Heart left ventricle (tissue), 16 donors: Measurements from ENCODE around the gene TCEANC2. TPM values are rescaled to one million over a fixed set of nuclear protein-coding genes. Genes with fewer than 3 reads are reported as not detected.
"Not testable (repeated sequence)": the region's sequence is repeated elsewhere in the genome, so short reads cannot be mapped to it uniquely, and the experiment has no call there.

Experiments used
- ATAC-seq, 4 donors: fragments of 200-7000 bp; cut with Tn5 transposase; one replicate each; pipeline ENCODE4 v1.9.1; 2020 to 2022; ENCODE audit warnings: moderate library complexity in 4 of 4, mild to moderate bottlenecking in 3 of 4, moderate number of reproducible peaks in 1 of 4
- DNase-seq, 5 donors: peaks; one replicate each; pipeline ENCODE4 v3.0.0-alpha.2; 2020
- H3K27ac ChIP-seq, 12 donors: fragments of 200-600 bp; sonication (generic) in 4 of 12; one replicate each; pipeline versions ENCODE4 v1.5.0 to v1.8.0; 2016 to 2022; ENCODE audit warnings: mild to moderate bottlenecking in 2 of 12
- H3K27me3 ChIP-seq, 9 donors: fragments of 200-600 bp; sonication (generic) in 2 of 9; one replicate each; pipeline versions ENCODE4 v1.5.1 to v1.8.0; 2016 to 2022; ENCODE audit warnings: mild to moderate bottlenecking in 3 of 9
- H3K36me3 ChIP-seq, 9 donors: fragments of 200-600 bp; sonication (generic) in 2 of 9; one replicate each; pipeline versions ENCODE4 v1.5.0 to v1.8.0; 2018 to 2022; ENCODE audit warnings: mild to moderate bottlenecking in 2 of 9
- H3K4me1 ChIP-seq, 12 donors: fragments of 200-600 bp; sonication (generic) in 4 of 12; one replicate each; pipeline versions ENCODE4 v1.5.0 to v1.8.0; 2016 to 2022; ENCODE audit warnings: mild to moderate bottlenecking in 3 of 12
- H3K4me3 ChIP-seq, 12 donors: fragments of 200-600 bp; sonication (generic) in 4 of 12; one replicate each; pipeline versions ENCODE4 v1.5.0 to v1.8.0; 2017 to 2022; ENCODE audit warnings: mild to moderate bottlenecking in 9 of 12, moderate library complexity in 4 of 12
- H3K9me3 ChIP-seq, 12 donors: fragments of 200-600 bp; sonication (generic) in 4 of 12; one replicate each; pipeline versions ENCODE4 v1.5.0 to v1.8.0; 2016 to 2022; ENCODE audit warnings: mild to moderate bottlenecking in 1 of 12
- POLR2A ChIP-seq, 2 donors: fragments of 450-650 bp; IDR thresholded peaks; one replicate each; pipeline ENCODE4 v1.6.1; 2017; ENCODE audit warnings: antibody characterized with exemption in 2 of 2, mild to moderate bottlenecking in 2 of 2, moderate library complexity in 2 of 2
- WGBS, 4 donors: extraction: QIAGEN DNeasy Blood & Tissue Kit in 2 of 4; methylation state at CpG; one replicate each; pipeline versions ENCODE4 v1.1.5 to v1.1.7; 2013 to 2018; 5-methylcytosine and 5-hydroxymethylcytosine counted together
- intact Hi-C, 10 donors: fragments of 100-400 bp; cut with DNase I; formaldehyde crosslinking; loops; one replicate each; pipeline versions ENCODE4 v1.11.1 to v1.14.2; 2022
- polyA plus RNA-seq, 2 donors: library from polyadenylated mRNA; stranded (reverse); fragments of 200-250 nt; gene quantifications; one replicate each; pipeline ENCODE4 v1.2.3, GENCODE V29; 2013
- total RNA-seq, 9 donors: library from RNA; depleted of rRNA in 2 of 9; stranded (reverse); fragments of >200 nt in 2 of 9; fragmentation: NEBNext Ultra II Directional in 3 of 9; extraction: Animal tissue kit (Norgen Biotek cat#: 25700) in 3 of 9; gene quantifications; one replicate each; pipeline versions ENCODE4 v1.1.0 to v1.2.4, GENCODE V29; 2016 to 2023
- TF ChIP-seq, protein P1 (sequence below), 12 donors: fragments of 200-600 bp; sonication (generic) in 4 of 12; IDR thresholded peaks; one replicate each; pipeline versions ENCODE4 v1.5.0 to v1.8.0; 2018 to 2022; ENCODE audit warnings: antibody characterized with exemption in 12 of 12, mild to moderate bottlenecking in 5 of 12
- donor health status: ischemic (EF 13 %, LVEDD 7.1; RV severe dilation, severe dysfunction).
- donor health status: healthy with polysubstance abuse.
- donor health status: DM: no; HTN: yes; CAD: no.
- donor health status: DM: no; HTN: no; CAD: no.
- donor health status: ischemic (EF 25% LVEDD 6.9; RV normal size, moderate dysfunction).
- donor health status: ischemic (EF 25% LVEDD 5.7; RV mildly dilated, moderate dysfunction).
- donor health status: healthy.
- donor health status: DM: yes; HTN: yes; CAD: no.
- donor health status: ischemic (EF 35%, LVEDD 5.7; RV mildly dilated, moderate dysfunction).
- donor health status: nonischemic (EF 11% LVEDD 7.7; RV severe dilation, severe dysfunction).
- donor health status: DM: yes; HTN: yes; CAD: no.
- donor health status: PGD.
- donor health status: ischemic (EF 29% LVEDD 5.4; RV normal size, mild dysfunction).
- donor health status: nonischemic (EF 23%, LVEDD 6.1; RV moderate dilation, normal function).

The TCEANC2 gene
- total and polyA plus RNA-seq, 11 donors, result 2.4 to 6.6 (median 4.5) TPM

DNA sequence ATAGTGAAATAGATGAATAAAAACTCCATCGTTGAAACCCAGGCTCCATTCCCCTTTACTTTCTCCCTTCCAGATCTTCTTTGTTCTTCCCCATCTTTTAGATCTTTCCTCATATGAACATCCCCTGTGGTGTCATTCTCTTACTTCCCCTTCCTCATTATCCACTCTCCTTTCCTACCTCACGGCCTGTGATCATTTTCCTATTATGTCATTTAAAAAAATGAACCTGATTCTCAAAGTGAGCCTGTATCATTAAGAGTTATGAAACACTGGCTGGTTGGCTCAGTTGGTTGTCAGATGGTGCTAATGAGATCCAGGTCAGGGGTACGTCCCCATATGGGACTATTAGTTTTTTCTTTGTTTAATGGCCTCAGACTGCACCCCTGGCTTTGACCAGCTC is 38.3 kb downstream of the TCEANC2 start:
- no peak overlapping the region for H3K4me3 ChIP-seq
- ATAC-seq (no peak), DNase-seq (no peak)
- H3K36me3 ChIP-seq, result peaks cover 0 to 25% (median 19%) of the 10 kb centered on the region in 9 donors
- intact Hi-C loops, result no loop called here
- peaks cover 0 to 13% (median 0%) of the 10 kb centered on the region in 12 donors for H3K4me1 ChIP-seq
- WGBS, 4 donors, result 92 to 94% (median 94%) methylated on average over 3 of the region's 3 CpGs
- TF ChIP-seq POLR2A (IDR thresholded peaks at IDR 0.05), result no peak
- TF ChIP-seq, protein P1, sequence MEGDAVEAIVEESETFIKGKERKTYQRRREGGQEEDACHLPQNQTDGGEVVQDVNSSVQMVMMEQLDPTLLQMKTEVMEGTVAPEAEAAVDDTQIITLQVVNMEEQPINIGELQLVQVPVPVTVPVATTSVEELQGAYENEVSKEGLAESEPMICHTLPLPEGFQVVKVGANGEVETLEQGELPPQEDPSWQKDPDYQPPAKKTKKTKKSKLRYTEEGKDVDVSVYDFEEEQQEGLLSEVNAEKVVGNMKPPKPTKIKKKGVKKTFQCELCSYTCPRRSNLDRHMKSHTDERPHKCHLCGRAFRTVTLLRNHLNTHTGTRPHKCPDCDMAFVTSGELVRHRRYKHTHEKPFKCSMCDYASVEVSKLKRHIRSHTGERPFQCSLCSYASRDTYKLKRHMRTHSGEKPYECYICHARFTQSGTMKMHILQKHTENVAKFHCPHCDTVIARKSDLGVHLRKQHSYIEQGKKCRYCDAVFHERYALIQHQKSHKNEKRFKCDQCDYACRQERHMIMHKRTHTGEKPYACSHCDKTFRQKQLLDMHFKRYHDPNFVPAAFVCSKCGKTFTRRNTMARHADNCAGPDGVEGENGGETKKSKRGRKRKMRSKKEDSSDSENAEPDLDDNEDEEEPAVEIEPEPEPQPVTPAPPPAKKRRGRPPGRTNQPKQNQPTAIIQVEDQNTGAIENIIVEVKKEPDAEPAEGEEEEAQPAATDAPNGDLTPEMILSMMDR (IDR thresholded peaks at IDR 0.05), result no peak
- no peaks in the 10 kb centered on the region for H3K27me3 ChIP-seq
- H3K27ac ChIP-seq, result no peak overlapping the region
- H3K9me3 ChIP-seq, result no peaks in the 10 kb centered on the region

DNA sequence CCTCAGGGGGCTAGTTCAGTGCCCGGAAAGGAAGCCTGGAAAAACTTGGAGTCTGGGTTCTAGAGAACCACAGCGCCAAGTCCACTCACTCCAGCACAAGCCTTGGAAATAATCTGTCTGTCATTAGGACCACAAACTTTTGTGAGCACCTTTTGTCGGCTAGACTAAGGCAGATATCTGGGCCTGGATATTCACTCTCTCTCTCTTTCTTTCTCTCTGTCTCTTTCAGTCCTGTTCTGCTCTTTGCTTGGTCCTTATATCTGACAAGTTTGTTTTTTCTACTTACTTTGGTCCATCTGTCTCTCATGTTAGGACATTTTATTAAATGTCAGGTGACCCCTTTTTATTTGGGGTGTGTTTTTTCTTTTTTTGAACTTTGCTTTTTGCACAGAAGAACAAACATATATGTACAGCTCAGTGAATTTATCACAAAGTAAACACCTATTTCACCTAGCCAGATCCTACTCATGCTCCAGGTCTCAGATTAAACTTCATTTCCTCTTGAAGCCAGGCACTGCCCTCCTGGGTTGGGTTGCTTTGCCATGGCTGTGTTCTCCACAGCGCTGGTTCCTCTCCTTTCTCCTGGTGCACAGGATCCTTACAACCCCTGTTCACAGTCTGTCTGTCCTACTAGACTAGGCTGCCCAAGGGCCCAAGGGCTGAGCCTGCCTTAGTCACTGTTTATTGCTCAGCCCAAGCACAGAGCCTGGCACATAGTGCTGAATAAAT is 40.8 kb downstream of the TCEANC2 start:
- no peaks in the 10 kb centered on the region for H3K9me3 ChIP-seq
- TF ChIP-seq, protein P1 (IDR thresholded peaks at IDR 0.05), result no peak
- TF ChIP-seq POLR2A (IDR thresholded peaks at IDR 0.05), result no peak
- H3K4me1 ChIP-seq, result peaks cover 0 to 13% (median 0%) of the 10 kb centered on the region in 12 donors
- H3K4me3 ChIP-seq, result no peak overlapping the region
- H3K27me3 ChIP-seq, result no peaks in the 10 kb centered on the region
- ATAC-seq (no peak), DNase-seq (no peak)
- H3K27ac ChIP-seq, result no peak overlapping the region
- 89 to 93% (median 92%) methylated on average over 4 of the region's 4 CpGs for WGBS, 4 donors
- intact Hi-C loops, result no loop called here
- peaks cover 0 to 31% (median 17%) of the 10 kb centered on the region in 9 donors for H3K36me3 ChIP-seq

DNA sequence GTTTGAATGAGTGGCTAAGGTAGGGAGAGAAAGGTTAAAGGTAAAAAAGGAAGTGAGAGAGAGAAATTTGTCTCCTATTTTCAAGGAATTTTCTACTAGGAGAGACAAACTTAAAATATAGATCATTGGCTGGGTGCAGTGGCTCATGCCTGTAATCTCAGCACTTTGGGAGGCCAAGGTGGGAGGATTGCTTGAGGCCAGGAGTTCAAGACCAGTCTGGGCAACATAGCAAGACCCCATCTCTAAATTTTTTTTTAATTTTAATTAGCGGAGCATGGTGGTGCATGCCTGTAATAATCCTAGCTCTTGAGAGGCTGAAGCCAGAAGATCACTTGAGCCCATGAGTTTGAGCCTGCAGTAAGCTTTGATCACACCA is 41.3 kb downstream of the TCEANC2 start:
- DNase-seq, H3K27ac ChIP-seq, H3K27me3 ChIP-seq, intact Hi-C loops, ATAC-seq, H3K4me3 ChIP-seq, H3K9me3 ChIP-seq: not testable (repeated sequence)
- 51 to 100% (median 78%) methylated on average over 1 of the region's 1 CpG for WGBS, 4 donors
- H3K4me1 ChIP-seq, result peaks cover 0 to 13% (median 0%) of the 10 kb centered on the region in 12 donors
- peaks cover 0 to 25% (median 12%) of the 10 kb centered on the region in 9 donors for H3K36me3 ChIP-seq

DNA sequence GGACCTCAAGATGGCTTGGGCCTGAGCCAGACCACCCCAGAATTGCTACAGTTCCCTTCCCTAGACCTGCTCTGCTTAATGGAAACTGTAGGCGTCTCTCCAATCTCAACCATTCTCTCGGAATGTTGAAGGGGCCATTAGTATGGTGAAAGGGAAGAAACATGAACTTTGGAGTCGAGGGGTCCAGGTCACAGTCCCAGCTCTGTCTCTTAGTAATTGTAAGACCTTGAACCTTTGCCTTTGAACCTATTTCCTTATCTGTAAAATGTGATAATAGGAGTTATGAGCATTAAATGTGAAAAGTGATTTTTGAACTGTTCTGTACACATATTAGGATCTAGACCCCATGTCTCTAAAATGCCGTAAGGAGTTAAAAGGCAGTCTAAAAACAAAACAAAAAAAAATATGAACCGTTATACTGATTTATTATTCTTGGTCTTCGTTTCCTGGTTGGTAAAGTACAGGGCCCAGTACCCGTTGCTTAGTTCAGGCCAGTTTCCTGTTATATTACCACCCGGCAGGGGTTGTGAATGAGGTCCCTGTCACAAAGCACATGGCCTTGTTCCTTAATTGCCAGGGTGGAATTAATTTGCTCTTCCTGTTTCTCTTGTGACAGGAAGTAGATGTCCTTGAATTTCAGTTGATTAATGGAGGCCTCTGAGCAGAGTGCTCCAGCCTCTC is 42.3 kb downstream of the TCEANC2 start:
- DNase-seq (no peak), ATAC-seq (peak in 1 of 4 donors; percentile 49)
- Histone ChIP-seq H3K36me3 (peaks cover 0 to 21% (median 7%) of the 10 kb centered on the region in 9 donors), H3K9me3 (no peaks in the 10 kb centered on the region), H3K4me3 (peak overlapping the region in 1 of 12 donors; percentile 22), H3K27ac (peak overlapping the region in 2 of 12 donors; percentile 10 to 50), H3K4me1 (peaks cover 0 to 13% (median 0%) of the 10 kb centered on the region in 12 donors), H3K27me3 (no peaks in the 10 kb centered on the region)
- 69 to 78% (median 72%) methylated on average over 8 of the region's 8 CpGs for WGBS, 4 donors
- intact Hi-C loops, result no loop called here
- TF ChIP-seq, protein P1 (IDR thresholded peaks at IDR 0.05), result no peak
- no peak for TF ChIP-seq POLR2A (IDR thresholded peaks at IDR 0.05)
